MM.1S (cell line): ENCODE data around the gene G6PC1.

Experiments
- EZH2 ChIP-seq: fragments of 300-600 bp; sonication (generic); optimal IDR thresholded peaks from 2 replicates; pipeline ENCODE3; 2017; ENCODE audit warnings: low read depth, mild to moderate bottlenecking, antibody characterized with exemption, low read length, mixed read lengths
- EZH2phosphoT487 ChIP-seq: fragments of 300-600 bp; sonication (generic); IDR thresholded peaks from 2 replicates; pipeline ENCODE4 v1.6.1; 2018; ENCODE audit warnings: antibody characterized with exemption, low read length
- TF ChIP-seq, protein P1 (sequence below): fragments of 300-600 bp; sonication (generic); IDR thresholded peaks from 2 replicates; pipeline ENCODE4 v1.5.1; 2016; ENCODE audit warnings: antibody characterized with exemption, low read length, mixed read lengths

DNA sequence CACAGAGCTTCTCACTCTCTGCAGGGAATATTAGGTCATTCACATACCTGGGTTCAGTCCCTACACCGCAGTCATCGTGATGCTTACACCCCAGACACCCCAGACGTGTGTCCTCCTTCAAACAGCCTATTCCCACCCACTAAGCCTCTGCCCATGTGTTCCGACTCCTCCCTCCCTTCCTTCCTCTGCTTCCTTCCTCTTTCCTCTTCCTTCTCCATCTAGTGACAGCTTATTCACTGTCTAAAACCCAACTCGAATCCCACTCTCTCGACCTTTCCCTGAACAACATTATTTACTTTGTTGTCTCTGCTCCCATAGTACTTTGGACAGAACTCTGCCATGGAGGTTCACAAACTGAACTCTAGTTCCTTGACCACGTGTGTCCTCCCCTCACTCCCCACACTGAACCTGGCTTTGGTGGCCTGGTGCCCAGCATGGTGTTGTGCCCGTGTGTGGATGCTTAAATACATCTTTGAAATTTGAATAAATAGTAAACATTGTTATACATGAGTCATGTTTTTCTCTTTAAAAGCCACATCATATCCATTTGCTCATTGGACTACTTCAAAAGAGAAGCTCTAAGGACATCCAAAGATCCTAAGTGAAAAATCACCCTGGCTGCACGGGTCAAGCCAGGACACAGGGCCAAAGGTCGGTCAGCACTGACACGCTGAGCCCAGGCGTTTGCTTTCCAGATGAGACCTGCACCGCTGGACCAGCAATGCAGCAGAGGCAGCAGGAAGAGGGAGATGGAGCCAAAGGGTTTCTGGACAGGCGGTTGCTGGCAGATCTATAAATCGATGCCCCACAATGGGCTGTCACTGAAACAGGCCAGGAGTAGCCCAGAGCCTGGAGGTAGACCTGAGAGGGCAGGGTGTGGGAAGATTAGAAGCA, 14.1 kb upstream of the G6PC1 start:
- TF ChIP-seq, protein P1, sequence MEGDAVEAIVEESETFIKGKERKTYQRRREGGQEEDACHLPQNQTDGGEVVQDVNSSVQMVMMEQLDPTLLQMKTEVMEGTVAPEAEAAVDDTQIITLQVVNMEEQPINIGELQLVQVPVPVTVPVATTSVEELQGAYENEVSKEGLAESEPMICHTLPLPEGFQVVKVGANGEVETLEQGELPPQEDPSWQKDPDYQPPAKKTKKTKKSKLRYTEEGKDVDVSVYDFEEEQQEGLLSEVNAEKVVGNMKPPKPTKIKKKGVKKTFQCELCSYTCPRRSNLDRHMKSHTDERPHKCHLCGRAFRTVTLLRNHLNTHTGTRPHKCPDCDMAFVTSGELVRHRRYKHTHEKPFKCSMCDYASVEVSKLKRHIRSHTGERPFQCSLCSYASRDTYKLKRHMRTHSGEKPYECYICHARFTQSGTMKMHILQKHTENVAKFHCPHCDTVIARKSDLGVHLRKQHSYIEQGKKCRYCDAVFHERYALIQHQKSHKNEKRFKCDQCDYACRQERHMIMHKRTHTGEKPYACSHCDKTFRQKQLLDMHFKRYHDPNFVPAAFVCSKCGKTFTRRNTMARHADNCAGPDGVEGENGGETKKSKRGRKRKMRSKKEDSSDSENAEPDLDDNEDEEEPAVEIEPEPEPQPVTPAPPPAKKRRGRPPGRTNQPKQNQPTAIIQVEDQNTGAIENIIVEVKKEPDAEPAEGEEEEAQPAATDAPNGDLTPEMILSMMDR: no peak
- no peak for TF ChIP-seq EZH2phosphoT487
- no peak for TF ChIP-seq EZH2
